GM12891 (cell line): ENCODE results near the gene ST6GALNAC3.

Source experiments
- POLR2A ChIP-seq: IDR thresholded peaks from 2 replicates; pipeline ENCODE4 v1.6.1; 2011; ENCODE audit warnings: low read depth, low read length, control low read depth
- POLR2AphosphoS5 ChIP-seq: IDR thresholded peaks from 2 replicates; pipeline ENCODE4 v1.6.1; 2011; ENCODE audit warnings: low read depth, low read length, control low read depth
- POU2F2 ChIP-seq: IDR thresholded peaks from 2 replicates; pipeline ENCODE4 v1.6.1; 2011; ENCODE audit warnings: low read depth, mild to moderate bottlenecking, control low read depth, low read length, moderate library complexity
- SPI1 ChIP-seq: IDR thresholded peaks from 2 replicates; pipeline ENCODE4 v1.6.1; 2011; ENCODE audit warnings: low read depth, low read length, control low read depth

GRCh38 chr1:76274718-76275117 lies 200.2 kb downstream of the ST6GALNAC3 start:
- no peak for TF ChIP-seq POLR2A
- TF ChIP-seq POU2F2 = no peak
- no peak for TF ChIP-seq POLR2AphosphoS5
- TF ChIP-seq SPI1 = no peak
